NCI-H446 (cell line): ENCODE measurements around the gene PPP1R10.
"Not testable (repeated sequence)": the region's sequence is repeated elsewhere in the genome, so short reads cannot be mapped to it uniquely, and the experiment has no call there.

Experiments
- DNase-seq, 2 experiments: peaks; one replicate each; lab custom pipeline; 2025; lab: John Stamatoyannopoulos, UW

The PPP1R10 gene

DNA sequence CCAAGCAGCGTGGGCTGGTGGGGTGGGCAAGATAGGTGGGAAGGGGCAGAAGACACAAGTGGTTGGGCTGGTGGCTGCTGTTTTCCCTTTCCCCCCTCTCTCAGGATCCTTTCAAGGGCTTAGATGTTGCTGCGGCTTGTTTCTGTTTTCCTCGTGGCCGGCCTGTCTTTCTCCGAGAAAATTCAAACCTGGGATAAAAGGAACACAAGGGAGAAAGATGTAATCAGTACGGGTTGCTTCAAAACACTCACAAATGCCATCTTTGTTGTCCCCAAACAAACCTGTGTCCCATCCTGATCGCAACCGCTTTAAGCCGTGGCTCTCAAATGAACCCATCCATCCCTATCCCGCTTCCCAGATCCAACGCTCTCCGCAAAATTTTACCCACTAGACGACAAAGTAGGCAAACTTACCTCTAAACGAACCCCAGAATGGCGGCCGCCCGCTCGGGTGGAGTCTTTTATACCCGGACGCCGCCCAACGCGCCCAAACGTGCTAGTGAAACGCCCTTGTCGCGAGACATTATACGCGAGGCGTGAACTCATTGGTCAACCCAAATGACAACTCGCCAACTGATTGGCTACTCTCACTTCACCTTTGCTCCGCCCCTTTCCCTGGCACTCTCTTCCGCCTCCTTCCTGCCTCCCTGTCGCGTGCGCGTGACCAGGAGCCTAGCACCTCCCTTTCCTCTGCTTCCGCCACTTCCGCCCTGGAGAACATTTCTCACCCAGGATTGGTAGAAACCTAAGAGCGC lies at the start of gene PPP1R10:
Gene PPP1R10, minus strand, starts transcription at position 433 of the 754 bp plus-strand sequence. CDS start 7,299 bp downstream, outside the sequence.
- peak; percentile 99 to 100 for DNase-seq

DNA sequence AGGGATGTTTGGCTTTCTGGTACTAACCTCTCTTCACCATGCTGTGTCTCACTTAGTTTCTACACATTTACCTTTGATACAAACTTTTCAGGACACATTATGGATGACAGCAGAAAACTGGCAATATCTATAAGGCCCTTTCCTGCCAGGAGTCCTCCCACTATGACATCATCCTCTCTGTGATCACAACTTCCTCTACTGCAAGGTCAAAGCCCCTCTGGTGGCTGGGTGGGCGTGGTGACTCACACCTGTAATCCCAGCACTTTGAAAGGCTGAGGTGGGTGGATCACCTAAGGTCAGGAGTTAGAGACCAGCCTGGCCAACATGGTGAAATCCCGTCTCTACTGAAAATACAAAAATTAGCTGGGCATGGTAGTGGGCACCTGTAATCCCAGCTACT lies 49.3 kb upstream of the PPP1R10 start:
- not testable (repeated sequence) for DNase-seq

DNA sequence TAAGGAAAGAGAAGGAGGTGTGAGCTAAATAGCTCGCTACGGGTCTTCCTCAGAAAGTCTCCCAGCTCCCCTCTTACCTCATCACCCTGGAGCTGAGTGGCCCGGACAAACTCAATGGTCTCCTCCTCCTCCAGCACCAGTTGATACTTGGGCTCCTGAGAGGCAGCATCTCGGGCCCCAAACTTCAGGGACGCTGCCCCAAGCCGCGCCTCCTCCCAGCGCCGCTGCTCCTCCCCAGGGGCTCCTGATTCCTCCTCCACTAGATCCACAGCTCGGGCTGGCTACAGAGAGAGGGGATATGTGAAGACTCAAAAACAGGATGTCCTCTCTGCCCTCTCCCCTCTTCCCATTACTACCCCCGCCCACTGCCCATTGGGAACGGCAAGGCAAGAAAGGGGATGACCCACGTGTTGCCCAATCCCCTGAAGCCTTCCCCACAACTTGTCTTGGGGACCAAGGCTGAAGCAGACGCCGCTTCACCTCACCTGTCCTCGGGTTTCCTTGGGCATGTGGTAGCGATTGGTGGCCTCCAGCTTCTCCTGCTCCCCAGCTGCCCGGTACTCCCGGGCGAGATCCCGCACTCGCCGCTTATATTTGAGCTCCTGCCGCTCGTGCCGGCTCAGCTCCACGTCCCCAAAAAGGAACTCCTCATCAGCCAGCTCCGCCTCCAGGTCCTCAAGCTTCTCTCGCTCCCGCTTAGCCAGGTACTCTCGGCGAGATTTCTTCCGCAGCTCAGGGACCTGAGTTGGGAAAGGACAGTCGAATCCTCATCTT lies 48.1 kb upstream of the PPP1R10 start:
- no peak for DNase-seq

DNA sequence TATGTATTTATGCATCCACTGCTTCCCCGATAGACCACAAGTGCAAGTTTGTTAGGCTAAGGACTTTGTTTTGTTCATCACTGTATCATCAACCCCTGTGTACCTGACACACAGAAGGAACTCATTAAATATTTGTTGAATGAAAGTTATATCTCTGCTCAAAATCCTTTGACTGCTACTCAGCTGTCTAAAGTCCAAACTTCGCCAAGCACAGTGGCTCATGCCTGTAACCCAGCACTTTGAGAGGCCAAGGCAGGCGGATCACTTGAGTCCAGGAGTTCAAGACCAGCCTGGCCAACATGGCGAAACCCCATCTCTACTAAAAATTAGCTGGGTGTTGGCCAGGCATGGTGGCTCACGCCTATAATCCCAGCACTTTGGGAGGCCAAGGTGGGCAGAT lies 40.9 kb upstream of the PPP1R10 start:
- DNase-seq = not testable (repeated sequence)

DNA sequence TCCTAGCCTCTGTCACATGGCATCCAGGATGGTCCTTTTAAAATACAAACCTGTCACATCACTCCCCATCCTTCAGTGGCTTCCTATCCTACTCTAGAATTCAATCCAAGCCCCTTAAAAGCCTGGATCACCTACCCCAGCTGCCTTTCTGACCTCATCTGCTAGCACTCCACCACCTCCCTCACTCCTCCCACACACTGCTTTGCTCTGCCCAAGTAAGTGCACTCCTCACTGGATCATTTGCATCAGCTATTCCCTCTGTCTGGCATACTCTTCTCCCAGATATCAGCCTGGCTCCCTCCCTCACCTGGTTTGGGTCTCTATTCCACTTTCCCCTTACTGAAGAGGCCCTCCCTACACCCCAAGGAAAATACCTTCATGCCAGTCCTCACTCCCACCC lies 40.4 kb upstream of the PPP1R10 start:
- DNase-seq = no peak

DNA sequence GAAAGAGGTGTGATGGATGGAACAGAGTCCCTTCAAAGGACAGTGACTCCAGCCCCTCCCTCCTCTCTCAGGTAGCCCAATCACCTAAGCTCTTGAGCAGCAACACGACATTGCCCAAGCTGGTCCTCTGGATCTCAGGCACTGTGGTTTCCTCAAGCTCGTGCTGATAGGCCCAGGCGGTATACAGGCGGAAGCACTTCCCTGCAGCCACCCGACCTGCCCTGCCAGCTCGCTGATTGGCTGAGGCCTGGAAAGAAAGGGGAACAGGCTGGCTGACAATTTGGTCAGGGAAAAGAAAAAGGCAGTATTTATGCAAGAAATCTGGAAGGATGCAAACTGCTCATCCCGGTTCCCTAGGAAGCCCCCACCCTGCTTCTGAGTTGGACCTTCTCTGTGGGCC lies 39.5 kb upstream of the PPP1R10 start:
- DNase-seq = no peak

DNA sequence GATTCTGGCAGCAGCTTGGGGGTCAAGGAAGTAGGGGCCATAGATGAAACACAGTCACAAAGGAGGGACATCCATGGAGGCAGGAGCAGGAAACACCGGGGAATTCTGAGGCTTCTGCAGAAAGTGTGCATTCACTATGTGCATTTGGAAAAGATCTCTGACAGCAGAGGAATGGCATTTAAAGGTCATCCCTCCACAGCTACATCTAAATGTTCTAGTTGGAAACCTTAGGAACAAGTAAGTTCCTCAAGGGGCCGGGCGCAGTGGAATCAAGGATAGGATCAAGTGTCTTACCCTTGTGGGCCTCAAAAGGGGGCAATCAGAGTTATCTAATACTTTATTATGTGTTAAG lies 38.7 kb upstream of the PPP1R10 start:
- no peak for DNase-seq

DNA sequence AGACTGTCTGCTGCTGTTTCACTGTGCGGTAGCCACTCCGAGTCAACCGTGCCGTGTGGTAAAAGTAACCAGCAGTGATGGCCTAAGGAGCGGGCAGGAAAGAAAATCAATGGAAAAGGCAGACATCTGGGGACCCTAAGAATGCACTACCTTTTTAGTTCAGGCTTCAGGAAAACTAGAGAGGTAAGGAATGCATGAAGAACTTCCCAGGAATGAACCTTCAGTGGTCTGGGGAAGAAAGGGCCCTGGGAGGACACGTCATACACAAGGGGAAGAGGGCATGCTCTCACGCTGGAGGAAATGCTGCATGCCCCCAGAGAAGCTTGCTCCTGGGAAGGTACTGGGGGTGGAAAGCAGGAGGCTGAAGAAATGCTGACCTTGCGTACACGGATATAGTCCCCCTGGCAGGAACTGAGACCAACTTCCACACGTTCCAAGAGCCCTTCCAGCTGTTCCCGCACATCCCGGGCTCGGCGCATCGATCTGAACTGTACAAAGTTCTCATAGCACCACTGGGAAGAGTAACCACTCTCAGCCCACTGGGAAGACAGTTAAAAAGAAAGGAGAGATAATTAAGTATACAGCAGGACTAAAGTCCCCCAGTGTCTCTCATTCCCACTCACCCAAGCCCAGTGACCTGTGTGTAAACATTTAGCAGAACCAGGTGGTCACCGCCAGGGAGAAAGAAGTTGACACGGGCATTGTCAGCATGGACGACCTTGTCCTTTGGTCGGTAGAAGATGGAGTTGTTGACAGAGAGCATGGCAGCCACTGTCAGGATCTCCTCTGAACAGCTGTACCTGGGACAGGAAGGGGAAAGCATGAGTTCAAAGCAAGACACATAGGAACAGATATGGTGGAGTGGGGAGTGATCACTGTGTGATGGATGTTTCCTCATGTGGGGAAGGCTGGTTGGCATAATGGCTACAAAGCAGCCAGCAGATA lies 38.0 kb upstream of the PPP1R10 start:
- no peak for DNase-seq

DNA sequence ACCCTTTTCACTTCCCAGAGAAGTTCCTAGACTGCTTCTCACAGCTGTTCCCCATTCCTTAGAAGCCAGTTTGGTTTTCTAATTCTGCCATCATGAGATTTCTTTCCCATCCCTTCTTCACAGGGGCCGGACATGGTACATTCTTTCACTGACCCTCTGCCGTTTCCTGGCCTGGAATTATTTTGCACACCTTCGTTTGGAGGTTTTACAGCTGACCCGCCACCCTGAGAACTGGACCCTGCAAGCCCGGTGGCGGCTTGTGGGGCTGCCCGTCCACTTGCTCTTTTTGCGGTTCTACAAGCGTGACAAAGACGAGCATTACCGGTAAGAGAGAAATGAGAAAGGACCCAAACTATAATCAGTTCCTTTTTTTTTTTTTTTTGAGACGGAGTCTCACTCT lies 34.1 kb upstream of the PPP1R10 start:
- DNase-seq = no peak

DNA sequence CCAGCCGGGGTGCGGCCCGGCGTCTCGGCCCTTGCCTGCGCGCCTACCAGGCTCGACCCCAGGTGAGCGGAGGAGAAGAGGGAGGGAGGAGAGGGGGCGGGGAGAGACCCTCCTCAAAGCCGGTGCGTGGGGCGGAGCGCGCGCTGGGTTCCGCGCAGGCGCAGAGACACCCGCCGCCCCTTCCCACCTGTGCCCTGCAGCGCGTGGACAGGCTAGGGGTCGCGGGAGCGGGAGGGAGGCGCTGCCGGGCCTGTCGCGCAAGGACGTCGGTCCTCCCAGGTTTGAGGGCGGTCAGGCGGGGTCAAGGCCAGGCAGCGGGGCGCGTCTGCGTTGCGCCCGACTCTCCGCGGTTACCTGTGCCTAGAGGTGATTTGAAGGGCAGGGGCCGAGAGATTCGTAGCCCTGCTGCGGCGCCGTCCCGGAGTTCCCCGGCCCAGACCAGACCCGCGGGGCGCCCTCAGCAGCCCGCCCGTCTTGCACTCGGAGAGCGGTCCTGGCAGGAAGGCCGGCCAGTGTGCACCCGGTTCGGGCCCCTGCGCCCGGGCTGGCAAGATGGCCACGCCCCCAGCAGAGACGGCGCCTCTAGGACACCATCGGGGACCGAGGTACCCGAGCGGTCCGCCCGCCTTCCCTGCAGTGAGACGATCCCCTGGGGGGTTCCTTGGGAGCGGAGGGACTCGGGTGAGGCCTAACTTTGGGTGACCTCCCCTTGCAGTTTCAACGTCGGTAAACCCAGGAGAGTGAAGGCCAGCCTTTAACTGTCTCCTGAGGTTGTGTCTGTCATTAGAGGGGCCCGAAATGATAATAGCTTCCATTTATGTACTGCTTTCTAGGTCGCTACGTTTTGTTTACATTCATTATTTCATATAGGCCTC lies 30.4 kb upstream of the PPP1R10 start:
- DNase-seq = peak; percentile 68 to 83

DNA sequence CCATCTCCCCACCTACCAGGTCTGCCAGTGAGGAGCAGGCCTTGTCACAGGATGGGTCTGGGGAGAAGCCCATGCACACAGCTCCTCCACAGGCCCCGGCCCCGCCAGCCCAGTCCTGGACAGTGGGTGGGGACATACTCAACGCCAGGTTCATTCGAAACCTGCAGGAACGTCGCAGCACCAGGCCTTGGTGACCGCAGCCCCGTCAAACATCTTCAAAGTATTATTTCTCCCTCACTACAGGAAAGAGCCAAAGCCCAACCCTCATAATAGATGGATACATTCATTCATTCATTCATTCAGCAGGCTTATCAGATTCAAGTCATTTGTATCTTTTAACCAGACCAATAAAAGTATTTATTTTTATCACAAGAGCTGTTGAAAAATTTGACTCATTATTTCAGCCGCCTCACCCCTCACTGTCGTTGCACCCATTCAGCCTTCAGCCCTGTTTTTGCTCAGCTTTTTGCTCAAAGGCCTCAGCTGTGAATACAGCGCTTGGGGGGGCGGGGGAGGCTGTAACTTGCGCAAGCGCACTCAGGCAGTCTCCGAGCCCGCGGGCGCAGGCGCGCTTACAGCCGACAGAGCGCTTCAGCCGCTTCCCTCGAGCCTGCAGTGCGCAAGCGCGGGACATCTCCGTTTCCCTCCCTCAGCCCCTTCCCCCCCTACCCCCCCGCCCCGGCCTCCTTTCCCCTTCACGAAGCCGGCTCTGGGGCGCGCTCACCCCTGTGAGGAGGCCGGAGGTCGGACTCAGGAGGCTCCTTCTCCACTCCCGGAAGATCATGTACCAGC lies 29.6 kb upstream of the PPP1R10 start, which contains the start of gene C6orf136:
Gene C6orf136, plus strand, starts transcription at position 684 of the 792 bp plus-strand sequence. Its CDS starts 99 bp downstream, at position 783.
- peak; percentile 85 to 95 for DNase-seq

DNA sequence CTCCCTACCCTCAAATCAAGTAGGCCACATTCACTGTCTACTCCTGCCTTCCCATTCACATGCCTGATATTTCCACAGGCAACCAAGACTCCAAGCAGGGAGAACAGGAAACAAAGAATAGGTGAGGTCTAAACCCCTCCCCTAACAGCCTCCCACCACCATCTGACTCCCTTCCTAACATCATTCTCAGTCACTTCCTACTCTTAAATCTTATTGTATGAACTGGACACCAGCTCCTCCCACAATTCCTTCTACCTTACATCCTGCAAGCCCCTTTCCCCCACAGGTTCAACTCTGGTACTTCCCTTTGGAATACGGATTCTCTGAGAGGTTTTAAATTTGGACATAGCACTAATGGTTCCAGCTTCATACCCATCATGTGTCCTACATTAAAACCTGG lies 28.9 kb upstream of the PPP1R10 start:
- no peak for DNase-seq

DNA sequence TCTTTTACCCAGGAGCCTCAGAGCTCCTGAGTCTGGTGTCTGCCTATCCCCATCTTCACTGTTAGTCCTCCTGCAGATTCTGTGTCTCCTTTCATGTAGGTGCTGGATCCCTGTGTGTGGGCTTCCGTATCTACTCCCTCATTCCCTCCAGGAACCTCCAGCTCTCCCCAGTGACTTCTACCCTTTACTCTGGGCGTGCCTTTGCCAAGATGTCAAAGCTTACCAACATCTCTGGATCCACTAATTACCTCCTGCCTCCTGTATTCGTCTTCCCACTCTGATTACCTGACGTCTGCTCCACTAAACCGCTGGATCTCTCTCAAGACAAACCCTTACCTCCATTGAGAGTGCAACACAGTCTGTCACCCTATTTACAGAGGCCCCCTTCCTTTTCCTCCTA lies 27.7 kb upstream of the PPP1R10 start:
- no peak for DNase-seq

DNA sequence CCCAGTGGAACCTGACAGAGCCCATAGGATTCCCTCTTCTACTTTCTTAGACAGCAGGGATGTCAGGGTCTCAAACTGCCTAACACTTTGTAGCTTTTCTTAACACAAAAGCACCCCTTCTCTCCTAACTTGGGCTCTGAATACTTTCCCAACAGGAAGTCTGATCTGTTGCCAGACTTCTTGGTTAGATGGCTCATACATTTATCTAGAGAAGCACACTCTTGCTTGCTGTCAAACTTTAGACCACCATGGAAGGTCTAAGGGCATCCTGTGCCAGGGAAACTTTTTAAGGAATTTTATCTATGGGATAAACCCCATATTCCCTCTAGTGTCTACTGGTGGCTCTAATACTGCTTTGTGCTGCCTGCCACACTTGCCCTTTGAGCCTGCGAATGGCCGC lies 26.6 kb upstream of the PPP1R10 start:
- no peak for DNase-seq

DNA sequence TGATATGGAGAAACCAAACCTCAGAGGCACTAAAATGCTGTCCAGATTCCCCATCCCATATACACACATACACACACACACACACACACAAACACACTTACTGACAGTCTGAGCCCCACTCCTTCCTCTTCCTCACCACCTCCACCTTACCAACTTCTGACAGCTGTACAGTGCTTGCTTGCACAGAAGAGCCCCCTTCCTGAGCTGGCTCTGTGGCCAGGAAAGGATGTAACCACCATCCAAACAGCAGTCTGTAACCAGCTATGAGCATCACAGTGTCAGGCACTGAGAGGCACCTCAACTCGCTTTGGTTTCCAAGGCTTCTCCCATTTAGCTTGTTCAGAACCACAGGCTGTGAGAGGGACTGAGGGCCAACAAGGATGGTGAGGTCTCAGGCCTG lies 24.0 kb upstream of the PPP1R10 start:
- DNase-seq = no peak

DNA sequence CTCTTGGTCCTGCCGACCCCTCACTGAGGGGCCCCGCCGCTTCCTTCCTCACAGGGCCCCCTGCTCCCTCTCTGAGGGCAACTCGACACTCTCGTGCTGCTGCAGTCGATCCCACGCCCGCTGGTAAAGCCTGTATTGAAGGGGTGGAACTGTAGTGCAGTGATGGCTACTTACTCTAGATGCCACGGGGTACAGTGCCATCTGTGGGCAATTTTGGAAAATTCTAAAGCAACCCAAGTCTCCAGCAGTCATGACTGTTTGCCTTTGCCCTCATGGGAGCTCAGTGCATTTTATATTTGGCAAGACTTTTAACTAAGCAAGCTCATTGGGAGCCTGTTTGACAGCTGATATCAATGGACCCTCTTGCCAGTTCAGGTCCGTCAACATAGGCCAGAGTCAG lies 23.4 kb upstream of the PPP1R10 start:
- no peak for DNase-seq

DNA sequence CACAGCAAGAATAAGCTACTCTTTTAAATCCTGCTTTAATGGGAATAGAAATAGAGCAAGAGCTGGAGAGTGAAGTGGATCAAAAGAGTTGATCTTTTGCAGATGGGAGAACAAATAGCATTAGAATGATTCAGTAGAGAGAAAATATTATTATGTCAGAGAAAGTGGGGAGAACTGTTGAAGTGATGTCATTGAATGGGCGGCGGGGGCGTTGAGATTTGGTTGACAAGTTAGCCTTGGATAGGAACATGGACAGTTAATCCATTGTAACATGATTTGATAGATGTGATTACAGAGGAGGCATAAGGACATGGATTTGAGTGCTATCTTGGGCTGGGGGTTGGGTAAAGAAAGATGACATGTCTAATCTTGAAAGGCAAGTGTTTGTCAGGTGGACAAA lies 18.8 kb upstream of the PPP1R10 start:
- no peak for DNase-seq

DNA sequence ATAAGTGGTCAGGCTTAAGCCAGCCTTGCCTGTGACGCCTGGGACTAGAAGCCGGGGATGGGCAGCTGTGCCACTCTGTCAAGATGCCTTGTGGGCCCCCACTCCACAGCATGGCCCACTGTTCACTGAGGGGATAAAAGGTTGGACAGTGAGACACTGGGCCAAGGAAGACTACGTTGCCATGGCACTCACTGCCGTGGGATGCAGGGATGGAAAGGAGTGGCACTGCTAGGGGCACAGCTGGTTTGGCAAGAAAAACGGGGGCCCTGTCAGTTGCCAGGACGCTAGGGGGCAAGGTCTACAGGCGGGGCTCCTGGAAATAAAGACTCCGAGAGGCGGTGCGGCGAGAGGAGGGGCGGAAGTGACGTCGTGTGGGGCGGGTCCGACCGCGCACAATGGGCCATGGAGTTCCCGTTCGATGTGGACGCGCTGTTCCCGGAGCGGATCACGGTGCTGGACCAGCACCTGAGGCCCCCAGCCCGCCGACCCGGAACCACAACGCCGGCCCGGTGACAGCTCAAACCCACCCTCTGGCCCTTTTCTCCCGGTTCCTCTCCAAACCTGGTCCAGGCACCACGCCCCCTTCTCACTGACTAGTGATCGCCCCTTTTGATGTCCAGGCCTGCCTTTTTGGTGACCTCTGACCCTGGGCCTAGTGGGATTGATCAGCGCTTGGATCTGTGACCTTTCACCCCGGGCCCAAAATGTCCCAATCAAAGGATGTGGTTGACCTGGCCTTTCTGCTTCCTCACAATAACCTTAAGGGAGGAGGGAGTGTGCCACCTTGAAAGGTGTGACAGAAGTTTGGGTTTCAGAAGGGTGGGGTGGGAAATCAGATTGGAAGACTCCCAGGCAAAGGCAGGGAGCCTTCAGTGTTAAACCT lies 9.7 kb upstream of the PPP1R10 start, which contains the start of gene ATAT1:
Gene ATAT1, plus strand, starts transcription at position 391 of the 883 bp plus-strand sequence.
- DNase-seq = peak; percentile 51 to 78

DNA sequence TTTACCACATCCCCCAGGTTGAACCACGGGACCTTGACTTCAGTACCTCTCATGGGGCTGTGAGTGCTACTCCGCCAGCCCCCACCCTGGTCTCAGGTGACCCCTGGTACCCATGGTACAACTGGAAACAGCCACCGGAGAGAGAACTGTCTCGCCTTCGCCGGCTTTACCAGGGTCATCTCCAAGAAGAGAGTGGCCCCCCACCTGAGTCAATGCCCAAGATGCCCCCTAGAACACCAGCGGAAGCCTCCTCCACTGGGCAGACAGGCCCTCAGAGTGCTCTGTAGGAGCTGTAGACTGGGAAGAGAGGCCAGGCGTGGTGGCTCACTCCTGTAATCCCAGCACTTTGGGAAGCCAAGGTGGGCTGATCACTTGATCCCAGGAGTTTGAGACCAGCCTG lies 8.5 kb upstream of the PPP1R10 start:
- DNase-seq = no peak
